ENCODE results near the gene OR1C1. TPM values are rescaled to one million over a fixed set of nuclear protein-coding genes. Genes with fewer than 3 reads are reported as not detected.

Gene OR1C1
- total RNA-seq, 1 experiment from 2014 or later: not detected

- no peak within 1 kb of the TSS for H3K27ac Mint-ChIP-seq (ENCODE audit: unreplicated experiment)
- no TSS peak for BruUV-seq (replicated peaks)
Measured at GRCh38 chr1:247738315-247738714, 22.0 kb downstream of the OR1C1 start, which contains the start of gene OR14K1. TSS of gene OR14K1 (plus strand) at chr1:247738615. CDS start at chr1:247738615, 0 bp downstream.

DNA sequence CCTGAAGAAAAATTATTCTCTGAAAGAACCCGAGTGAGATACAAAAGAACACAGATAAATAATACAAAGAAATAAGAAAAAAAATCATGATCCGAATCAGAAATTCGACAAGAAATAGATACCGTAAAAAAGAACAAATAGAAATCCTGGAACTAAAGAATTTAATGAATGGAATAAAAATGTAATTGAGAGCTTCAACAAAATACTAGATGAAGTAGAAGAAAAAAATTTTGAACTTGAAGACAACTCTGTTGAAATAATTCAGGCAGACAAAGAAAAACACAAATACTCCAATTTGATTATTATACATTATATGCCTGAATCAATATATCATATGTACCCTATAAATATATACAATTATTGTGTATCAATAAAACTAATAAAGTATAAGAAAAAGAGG lies 39.1 kb downstream of the OR1C1 start:
- Mint-ChIP-seq H3K27ac (ENCODE audit: unreplicated experiment) (no peak overlapping the region), H3K4me1 (ENCODE audit: low read depth, unreplicated experiment) (no peaks in the 10 kb centered on the region), H3K27me3 (ENCODE audit: insufficient read depth, unreplicated experiment) (no peaks in the 10 kb centered on the region), H3K9me3 (ENCODE audit: unreplicated experiment) (peaks cover 10% of the 10 kb centered on the region), H3K36me3 (ENCODE audit: insufficient read depth, unreplicated experiment) (no peaks in the 10 kb centered on the region), H3K4me3 (ENCODE audit: unreplicated experiment) (no peak overlapping the region)
- TF ChIP-seq, protein P1, sequence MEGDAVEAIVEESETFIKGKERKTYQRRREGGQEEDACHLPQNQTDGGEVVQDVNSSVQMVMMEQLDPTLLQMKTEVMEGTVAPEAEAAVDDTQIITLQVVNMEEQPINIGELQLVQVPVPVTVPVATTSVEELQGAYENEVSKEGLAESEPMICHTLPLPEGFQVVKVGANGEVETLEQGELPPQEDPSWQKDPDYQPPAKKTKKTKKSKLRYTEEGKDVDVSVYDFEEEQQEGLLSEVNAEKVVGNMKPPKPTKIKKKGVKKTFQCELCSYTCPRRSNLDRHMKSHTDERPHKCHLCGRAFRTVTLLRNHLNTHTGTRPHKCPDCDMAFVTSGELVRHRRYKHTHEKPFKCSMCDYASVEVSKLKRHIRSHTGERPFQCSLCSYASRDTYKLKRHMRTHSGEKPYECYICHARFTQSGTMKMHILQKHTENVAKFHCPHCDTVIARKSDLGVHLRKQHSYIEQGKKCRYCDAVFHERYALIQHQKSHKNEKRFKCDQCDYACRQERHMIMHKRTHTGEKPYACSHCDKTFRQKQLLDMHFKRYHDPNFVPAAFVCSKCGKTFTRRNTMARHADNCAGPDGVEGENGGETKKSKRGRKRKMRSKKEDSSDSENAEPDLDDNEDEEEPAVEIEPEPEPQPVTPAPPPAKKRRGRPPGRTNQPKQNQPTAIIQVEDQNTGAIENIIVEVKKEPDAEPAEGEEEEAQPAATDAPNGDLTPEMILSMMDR (IDR thresholded peaks at IDR 0.05; ENCODE audit: insufficient read depth in 1 of 2, low read depth in 1 of 2, low read length in 1 of 2, severe bottlenecking in 1 of 2, unreplicated experiment in 1 of 2): no peak
- intact Hi-C loops (cut with micrococcal nuclease; ENCODE audit: unreplicated experiment): no loop called here
- POLR2A ChIA-PET: no interaction called here
- no peaks in the 10 kb centered on the region for H3K36me3 ChIP-seq (ENCODE audit: control insufficient read depth, insufficient read depth, low read length)
- no peak for DNase-seq
- no peaks in the 10 kb centered on the region for H3K4me1 ChIP-seq
- no peaks in the 10 kb centered on the region for H3K27me3 ChIP-seq (replicated peaks; ENCODE audit: control insufficient read depth, insufficient read depth, low read length)
- no peaks in the 10 kb centered on the region; the same call in 1 of the 2 replicates for H3K9me3 ChIP-seq
- H3K4me3 ChIP-seq (ENCODE audit: low read depth, low read length): no peak overlapping the region
- CTCF ChIA-PET: no interaction called here
- BruUV-seq (replicated peaks): no TSS peak

More at GRCh38 chr1:247738315-247738714, 22.0 kb downstream of the OR1C1 start, which contains the start of gene OR14K1:
- Histone ChIP-seq H3K9me3 (no peaks in the 10 kb centered on the region; the same call in 1 of the 2 replicates), H3K27me3 (replicated peaks; ENCODE audit: control insufficient read depth, insufficient read depth, low read length) (no peaks in the 10 kb centered on the region), H3K36me3 (ENCODE audit: control insufficient read depth, insufficient read depth, low read length) (no peaks in the 10 kb centered on the region), H3K4me1 (no peaks in the 10 kb centered on the region), H3K4me3 (ENCODE audit: low read depth, low read length) (no peak within 1 kb of the TSS)
- TF ChIP-seq, protein P1 (IDR thresholded peaks at IDR 0.05; ENCODE audit: insufficient read depth in 1 of 2, low read depth in 1 of 2, low read length in 1 of 2, severe bottlenecking in 1 of 2, unreplicated experiment in 1 of 2): no peak
- ChIA-PET POLR2A (no interaction called here), CTCF (no interaction called here)
- no peak for DNase-seq
- intact Hi-C loops (cut with micrococcal nuclease; ENCODE audit: unreplicated experiment): no loop called here
- Mint-ChIP-seq H3K36me3 (ENCODE audit: insufficient read depth, unreplicated experiment) (no peaks in the 10 kb centered on the region), H3K27me3 (ENCODE audit: insufficient read depth, unreplicated experiment) (peaks cover 3% of the 10 kb centered on the region), H3K4me1 (ENCODE audit: low read depth, unreplicated experiment) (no peaks in the 10 kb centered on the region), H3K9me3 (ENCODE audit: unreplicated experiment) (no peaks in the 10 kb centered on the region), H3K4me3 (ENCODE audit: unreplicated experiment) (no peak within 1 kb of the TSS)

- no peak within 1 kb of the TSS for H3K4me3 ChIP-seq (ENCODE audit: low read depth, low read length)
- H3K27me3 ChIP-seq (replicated peaks; ENCODE audit: control insufficient read depth, insufficient read depth, low read length): no peaks in the 10 kb centered on the region
- H3K27me3 Mint-ChIP-seq (ENCODE audit: insufficient read depth, unreplicated experiment): peaks cover 8% of the 10 kb centered on the region
- ChIA-PET POLR2A (no interaction called here), CTCF (no interaction called here)
- TF ChIP-seq, protein P1 (IDR thresholded peaks at IDR 0.05; ENCODE audit: insufficient read depth in 1 of 2, low read depth in 1 of 2, low read length in 1 of 2, severe bottlenecking in 1 of 2, unreplicated experiment in 1 of 2): no peak
- BruUV-seq (replicated peaks): no TSS peak
- no peak within 1 kb of the TSS for H3K4me3 Mint-ChIP-seq (ENCODE audit: unreplicated experiment)
- no peak within 1 kb of the TSS for H3K27ac Mint-ChIP-seq (ENCODE audit: unreplicated experiment)
- no peaks in the 10 kb centered on the region for H3K36me3 Mint-ChIP-seq (ENCODE audit: insufficient read depth, unreplicated experiment)
- no peaks in the 10 kb centered on the region for H3K4me1 Mint-ChIP-seq (ENCODE audit: low read depth, unreplicated experiment)
- H3K4me1 ChIP-seq: no peaks in the 10 kb centered on the region
- no peaks in the 10 kb centered on the region for H3K9me3 Mint-ChIP-seq (ENCODE audit: unreplicated experiment)
- no peaks in the 10 kb centered on the region for H3K36me3 ChIP-seq (ENCODE audit: control insufficient read depth, insufficient read depth, low read length)
- DNase-seq: no peak
- no peaks in the 10 kb centered on the region for H3K9me3 ChIP-seq
- intact Hi-C loops (cut with micrococcal nuclease; ENCODE audit: unreplicated experiment): no loop called here
Measured at GRCh38 chr1:247716546-247716945, 43.8 kb downstream of the OR1C1 start, which contains the start of gene OR6F1. TSS of gene OR6F1 (minus strand) at chr1:247716646. CDS start at chr1:247712755, 3,891 bp downstream.

Data from Caco-2 (cell line).